ENCODE data around the gene LONP1.
"Not testable (repeated sequence)": the region's sequence is repeated elsewhere in the genome, so short reads cannot be mapped to it uniquely, and the experiment has no call there.

The LONP1 gene

DNA sequence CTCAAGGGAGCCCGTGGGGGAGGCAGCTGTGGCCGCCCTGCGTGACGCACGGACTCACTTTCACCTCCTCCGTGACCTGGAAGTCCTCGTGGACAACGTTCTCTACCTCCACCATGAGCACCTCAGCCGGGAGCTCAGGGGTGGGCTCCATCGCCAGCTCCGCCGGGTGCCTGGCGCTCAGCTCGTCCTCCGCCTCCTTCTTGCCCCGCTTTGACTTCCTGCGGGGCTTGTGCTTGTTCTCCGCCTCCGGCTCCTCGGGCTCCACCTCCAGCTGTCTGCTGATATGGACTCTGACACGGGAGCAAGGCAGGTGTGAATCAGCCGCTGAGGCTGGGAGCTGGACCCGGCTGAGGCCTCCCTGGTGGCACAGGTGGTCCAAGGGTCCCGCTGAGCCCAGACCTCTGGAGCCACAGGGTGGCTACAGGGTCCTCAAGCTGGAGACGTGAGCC is 8.2 kb downstream of the LONP1 start:
- TF ChIP-seq, protein P1, sequence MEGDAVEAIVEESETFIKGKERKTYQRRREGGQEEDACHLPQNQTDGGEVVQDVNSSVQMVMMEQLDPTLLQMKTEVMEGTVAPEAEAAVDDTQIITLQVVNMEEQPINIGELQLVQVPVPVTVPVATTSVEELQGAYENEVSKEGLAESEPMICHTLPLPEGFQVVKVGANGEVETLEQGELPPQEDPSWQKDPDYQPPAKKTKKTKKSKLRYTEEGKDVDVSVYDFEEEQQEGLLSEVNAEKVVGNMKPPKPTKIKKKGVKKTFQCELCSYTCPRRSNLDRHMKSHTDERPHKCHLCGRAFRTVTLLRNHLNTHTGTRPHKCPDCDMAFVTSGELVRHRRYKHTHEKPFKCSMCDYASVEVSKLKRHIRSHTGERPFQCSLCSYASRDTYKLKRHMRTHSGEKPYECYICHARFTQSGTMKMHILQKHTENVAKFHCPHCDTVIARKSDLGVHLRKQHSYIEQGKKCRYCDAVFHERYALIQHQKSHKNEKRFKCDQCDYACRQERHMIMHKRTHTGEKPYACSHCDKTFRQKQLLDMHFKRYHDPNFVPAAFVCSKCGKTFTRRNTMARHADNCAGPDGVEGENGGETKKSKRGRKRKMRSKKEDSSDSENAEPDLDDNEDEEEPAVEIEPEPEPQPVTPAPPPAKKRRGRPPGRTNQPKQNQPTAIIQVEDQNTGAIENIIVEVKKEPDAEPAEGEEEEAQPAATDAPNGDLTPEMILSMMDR (conservative IDR thresholded peaks at IDR 0.05; ENCODE audit: control insufficient read depth, insufficient read depth, low read depth, low read length) = no peak
- DNase-seq (ENCODE audit: low read depth) = no peak
- no peak overlapping the region for H3K4me3 ChIP-seq (ENCODE audit: control insufficient read depth, low read depth, low read length)

DNA sequence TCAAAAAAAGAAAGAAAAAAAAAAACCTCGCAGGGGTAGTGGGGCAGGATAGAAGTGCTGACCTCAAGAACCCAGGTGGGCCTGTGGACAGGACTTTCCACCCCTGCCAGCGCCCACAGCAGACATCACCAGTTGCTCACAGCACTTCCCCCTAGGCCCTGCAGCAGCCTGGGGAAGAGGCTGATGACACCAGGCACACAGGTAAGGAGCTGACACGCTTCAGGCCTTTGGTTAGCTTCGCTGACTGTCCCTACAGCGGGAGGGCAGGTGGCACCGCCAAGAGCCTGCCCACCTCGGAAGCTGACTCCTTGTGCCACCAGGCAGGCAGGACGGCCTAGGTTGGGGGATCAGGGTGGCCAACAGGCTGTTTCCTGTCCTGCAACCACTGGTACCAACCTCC is 8.9 kb downstream of the LONP1 start:
- H3K4me3 ChIP-seq (ENCODE audit: control insufficient read depth, low read depth, low read length) = no peak overlapping the region
- TF ChIP-seq, protein P1 (conservative IDR thresholded peaks at IDR 0.05; ENCODE audit: control insufficient read depth, insufficient read depth, low read depth, low read length) = no peak
- DNase-seq (ENCODE audit: low read depth) = no peak

DNA sequence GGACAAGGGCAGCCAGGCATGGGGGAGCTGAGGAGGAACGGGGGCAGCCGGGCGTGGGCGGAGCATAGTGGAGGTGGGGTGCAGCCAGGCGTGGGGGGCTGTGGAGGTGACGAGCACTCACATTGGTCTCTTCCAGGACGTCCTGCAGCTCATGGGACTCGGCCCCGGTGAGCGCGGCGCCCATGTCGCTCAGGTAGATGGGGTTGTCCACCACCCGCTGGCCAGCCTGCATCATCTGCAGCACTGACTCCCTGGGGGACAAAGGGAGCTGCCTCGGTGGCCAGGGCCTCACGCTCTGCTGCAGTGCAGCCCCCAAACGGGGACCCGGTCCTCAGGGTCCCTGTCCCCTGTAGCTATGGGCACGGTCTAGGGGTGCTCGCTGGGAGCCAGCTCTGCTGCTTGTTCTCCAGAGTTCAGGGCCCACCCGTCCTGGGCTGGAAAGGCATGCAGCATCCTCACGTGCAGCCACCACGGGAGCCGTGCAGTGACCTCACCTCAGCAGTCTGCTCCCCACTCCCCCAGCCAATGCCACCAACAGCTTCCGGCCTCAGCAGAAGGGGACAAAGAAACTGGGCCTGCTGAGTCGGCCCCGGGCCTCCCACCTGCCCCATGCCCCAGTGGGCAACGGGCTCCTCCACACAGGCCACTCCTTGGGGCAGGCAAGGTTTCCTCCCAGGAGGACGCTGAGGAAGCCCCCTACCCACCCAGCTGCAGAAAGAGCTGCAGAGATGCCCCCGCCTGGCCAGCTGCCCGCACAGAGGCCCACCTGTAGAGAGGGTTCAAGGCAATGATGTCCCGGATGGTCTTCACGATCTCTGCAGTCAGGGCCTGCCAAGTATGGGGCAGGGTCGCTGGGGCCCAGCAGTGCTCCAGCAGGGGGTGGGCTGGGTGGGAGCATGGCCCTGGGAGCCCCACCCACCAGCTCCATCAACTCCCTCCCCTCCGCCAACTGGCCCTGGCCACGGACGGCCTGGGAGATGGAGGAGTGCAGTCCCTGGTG is 12.1 kb downstream of the LONP1 start:
- no peak for DNase-seq (ENCODE audit: low read depth)
- TF ChIP-seq, protein P1 (conservative IDR thresholded peaks at IDR 0.05; ENCODE audit: control insufficient read depth, insufficient read depth, low read depth, low read length) = no peak
- no peak overlapping the region for H3K4me3 ChIP-seq (ENCODE audit: control insufficient read depth, low read depth, low read length)

DNA sequence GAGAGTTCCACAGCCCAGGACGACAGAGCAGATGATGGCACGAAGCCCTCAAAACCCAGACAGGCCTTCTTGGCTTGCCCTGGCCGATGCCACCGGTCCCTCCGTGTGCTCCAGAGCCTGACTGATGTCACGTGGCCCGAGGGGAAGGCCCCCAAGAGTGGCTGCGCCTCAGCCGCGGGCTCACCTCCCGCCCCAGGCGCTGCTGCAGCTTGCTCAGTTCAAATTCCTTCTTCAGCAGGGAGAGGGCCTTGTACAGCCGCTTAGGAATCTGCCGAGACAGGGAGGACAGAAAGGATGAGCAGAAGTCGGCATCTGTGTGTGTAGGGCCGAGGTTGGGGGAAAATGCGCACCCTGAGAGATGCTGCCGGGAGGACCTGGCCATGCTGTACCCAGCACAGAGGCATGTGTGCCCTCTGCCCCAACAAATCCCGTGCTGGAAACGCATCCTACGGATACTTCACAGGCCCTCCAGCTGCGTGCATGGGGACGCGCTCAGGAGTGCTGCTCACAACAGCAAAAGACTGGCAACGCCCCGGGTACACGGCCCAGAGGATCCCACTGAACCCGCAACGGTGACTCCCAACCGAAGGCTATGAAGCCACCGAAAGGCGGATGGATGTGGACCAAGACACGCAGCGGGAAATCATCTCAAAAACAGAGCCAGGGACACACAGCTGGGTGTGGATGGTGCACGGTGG is 12.9 kb downstream of the LONP1 start:
- TF ChIP-seq, protein P1 (conservative IDR thresholded peaks at IDR 0.05; ENCODE audit: control insufficient read depth, insufficient read depth, low read depth, low read length) = no peak
- no peak overlapping the region for H3K4me3 ChIP-seq (ENCODE audit: control insufficient read depth, low read depth, low read length)
- DNase-seq (ENCODE audit: low read depth) = no peak

GRCh38 chr19:5705552-5705951 is 14.4 kb downstream of the LONP1 start:
- no peak for DNase-seq (ENCODE audit: low read depth)
- H3K4me3 ChIP-seq (ENCODE audit: control insufficient read depth, low read depth, low read length) = no peak overlapping the region
- TF ChIP-seq, protein P1 (conservative IDR thresholded peaks at IDR 0.05; ENCODE audit: control insufficient read depth, insufficient read depth, low read depth, low read length) = no peak

DNA sequence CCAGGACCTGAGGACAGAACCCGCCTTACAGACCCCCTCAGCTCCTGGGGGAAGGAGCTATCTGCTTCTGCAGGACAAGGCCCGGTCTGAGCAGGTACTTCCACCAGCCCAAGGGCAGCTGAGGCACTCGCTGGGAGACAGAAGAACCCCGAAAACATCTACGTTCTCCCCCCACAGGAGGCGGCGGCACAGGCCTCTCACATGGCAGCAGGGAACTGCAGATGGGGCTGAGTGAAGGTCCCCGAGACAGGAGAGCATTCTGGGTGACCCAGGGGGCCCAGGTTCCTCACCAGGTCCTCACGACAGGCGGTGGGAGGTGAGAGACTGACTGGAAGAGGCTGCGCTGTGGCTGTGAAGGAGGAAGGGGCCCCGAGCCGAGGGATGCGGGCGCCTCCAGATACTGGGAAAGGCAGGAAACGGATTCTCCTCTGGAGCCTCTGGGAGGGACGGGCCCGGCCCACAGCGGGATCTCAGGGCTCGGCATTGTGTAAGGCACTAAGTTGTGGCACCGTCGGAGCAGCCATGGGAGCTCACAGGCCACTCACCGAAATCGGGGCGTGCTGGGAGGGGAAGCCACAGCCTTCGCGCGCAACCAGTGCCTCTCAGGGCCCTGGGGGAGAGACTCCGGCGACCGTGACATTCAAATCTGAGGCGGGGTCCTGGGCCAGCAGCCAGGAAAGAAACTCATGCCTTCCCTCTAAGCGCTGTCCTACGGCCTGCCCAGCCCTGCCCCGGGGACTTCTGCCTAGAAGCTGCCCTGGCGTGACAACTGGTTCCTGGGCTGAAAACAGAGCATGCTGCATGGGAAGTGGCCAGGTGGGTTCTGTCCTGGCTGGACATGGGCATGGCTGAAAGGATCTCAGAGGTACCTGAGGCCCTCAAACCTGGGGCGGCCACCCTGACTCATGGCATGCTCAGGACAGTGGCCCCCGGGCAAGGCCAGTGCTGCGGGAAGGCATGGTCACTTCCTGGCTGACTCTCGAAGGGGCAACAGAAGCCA is 15.8 kb downstream of the LONP1 start:
- TF ChIP-seq, protein P1 (conservative IDR thresholded peaks at IDR 0.05; ENCODE audit: control insufficient read depth, insufficient read depth, low read depth, low read length) = no peak
- no peak overlapping the region for H3K4me3 ChIP-seq (ENCODE audit: control insufficient read depth, low read depth, low read length)
- DNase-seq (ENCODE audit: low read depth) = no peak

DNA sequence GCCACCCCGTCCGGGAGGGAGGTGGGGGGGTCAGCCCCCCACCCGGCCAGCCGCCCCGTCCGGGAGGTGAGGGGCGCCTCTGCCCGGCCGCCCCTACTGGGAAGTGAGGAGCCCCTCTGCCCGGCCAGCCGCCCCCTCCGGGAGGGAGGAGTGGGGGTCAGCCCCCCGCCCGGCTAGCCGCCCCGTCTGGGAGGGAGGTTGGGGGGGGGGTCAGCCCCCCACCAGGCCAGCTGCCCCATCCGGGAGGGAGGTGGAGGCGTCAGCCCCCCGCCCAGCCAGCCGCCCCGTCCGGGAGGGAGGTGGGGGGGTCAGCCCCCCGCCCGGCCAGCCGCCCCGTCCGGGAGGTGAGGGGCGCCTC is 17.9 kb downstream of the LONP1 start:
- not testable (repeated sequence) for H3K4me3 ChIP-seq (ENCODE audit: control insufficient read depth, low read depth, low read length); DNase-seq (ENCODE audit: low read depth)
